HG03378 (cell line): Measurements from ENCODE around the gene NCKAP5.

ENCODE experiments used
- ATAC-seq: cut with Tn5 transposase; IDR thresholded peaks from one replicate; pipeline ENCODE4 v1.9.1; 2021; ENCODE audit warnings: mild to moderate bottlenecking, moderate library complexity; ENCODE audit not compliant: unreplicated experiment

Gene NCKAP5

DNA sequence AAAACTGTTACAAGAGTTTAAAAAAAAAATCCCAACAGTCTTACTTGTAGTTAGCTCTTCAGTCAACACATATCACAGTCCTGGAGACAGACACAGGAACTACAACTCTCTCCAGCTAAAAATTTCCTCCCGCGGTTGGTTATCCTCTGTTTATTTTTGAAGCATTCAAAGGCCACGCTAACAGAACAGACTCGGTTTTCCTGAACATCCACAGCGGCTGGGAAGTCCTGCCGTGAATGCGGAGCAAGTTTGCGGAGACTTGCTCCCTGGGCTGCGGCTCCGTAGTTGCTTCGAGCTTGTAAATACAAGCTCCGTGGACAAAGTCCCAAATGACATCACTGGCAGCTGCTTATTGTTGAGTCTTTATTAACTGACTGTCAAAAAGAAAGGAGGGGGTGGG lies at the start of gene NCKAP5:
Gene NCKAP5, minus strand, starts transcription at position 292 of the 400 bp plus-strand sequence. CDS start 50,937 bp downstream, outside the sequence.
- ATAC-seq, result no peak

DNA sequence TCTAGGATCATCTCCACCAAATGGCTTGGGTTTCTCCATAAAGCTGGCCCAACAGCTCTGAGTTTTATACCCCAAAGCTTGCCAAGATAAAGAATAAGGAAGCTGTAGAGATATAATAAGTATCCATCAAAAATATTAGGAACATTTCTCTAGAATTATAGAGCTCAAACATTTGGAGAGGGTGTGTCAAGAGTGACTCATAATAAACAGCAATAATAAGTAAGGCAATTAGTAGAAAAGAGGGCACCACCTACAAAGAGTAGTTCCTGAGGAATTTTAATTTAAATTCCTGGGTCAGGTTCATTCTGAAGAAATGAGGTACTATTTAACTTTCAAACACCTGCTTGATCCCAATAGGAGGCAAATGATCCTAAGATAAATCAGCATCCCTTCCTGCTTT lies 41.4 kb upstream of the NCKAP5 start:
- no peak for ATAC-seq

DNA sequence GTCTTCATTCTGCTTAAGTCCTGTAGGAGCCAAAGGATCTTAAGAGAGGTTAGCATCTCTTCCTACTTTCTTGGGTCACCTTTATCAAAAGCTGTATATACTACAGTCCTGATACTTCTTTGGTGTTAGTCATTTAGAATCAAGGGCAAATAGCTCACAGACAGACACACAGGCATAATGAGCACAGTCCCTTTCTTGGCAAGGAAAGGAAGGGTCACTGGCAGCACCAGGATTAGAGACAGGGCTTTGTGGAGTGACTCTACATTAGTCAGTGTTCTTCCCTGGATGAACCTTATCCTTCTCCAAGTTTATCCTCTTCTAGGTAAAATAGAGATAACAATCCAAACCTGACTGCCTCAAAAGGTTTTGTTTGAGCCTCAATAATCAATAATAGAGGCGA lies 40.0 kb upstream of the NCKAP5 start:
- no peak for ATAC-seq

- ATAC-seq, result no peak
These were observed 39.4 kb upstream of the NCKAP5 start for GRCh38 chr2:133607679-133608078.

- ATAC-seq, result no peak
These were observed 38.4 kb upstream of the NCKAP5 start for GRCh38 chr2:133606616-133607015.

DNA sequence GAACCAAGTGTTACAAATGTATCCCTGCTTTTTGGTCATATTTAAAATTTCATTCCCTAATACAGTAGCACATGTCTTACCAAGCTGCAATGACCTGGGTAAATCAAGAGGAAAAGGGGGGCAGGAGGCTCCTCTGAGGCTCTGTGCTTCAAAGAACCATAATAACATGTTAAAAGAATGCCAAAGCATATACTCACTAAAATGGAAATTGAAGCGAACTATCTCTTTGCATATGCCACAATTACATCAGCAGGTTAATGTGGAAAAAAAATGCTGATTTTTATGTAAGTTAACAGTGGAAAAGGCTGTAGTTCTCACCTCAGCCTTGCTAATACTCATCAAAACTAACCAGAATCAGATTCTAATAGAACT lies 37.5 kb upstream of the NCKAP5 start:
- ATAC-seq, result no peak

DNA sequence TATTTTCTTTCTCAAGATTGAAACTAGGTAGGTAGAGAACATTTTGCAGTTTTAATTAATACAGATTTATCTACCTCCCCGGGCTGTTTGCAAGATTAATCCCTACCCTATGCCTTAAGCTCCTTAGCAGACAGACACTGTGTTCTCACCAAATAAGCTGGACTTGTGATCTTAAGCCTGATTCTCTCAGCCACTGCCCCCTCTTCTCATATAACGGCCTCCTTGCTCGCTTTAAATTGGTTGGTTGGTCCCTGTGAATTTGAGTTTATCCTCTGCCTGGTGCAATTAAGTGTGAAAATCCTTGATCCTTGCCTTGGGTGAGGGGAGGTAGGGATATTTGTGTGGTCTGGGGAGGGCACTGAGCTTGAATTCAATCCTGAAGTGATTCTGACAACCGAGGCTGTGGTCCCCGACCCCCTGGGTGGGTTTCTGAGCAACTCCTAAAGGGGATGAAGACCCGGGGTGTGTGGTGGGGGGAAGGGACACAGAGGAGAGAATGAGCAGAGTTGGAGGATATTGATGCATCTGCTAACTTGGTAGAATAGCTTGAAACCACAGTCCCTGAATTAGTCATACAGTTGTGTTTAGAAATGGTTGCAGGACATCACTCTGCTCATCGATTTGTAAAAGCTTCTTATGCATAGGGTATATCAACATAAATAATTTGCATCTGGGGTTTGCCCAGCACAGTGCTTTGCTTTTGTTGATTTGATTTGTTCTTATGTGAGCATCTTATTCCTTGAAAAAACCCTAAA lies 36.9 kb upstream of the NCKAP5 start:
- no peak for ATAC-seq

DNA sequence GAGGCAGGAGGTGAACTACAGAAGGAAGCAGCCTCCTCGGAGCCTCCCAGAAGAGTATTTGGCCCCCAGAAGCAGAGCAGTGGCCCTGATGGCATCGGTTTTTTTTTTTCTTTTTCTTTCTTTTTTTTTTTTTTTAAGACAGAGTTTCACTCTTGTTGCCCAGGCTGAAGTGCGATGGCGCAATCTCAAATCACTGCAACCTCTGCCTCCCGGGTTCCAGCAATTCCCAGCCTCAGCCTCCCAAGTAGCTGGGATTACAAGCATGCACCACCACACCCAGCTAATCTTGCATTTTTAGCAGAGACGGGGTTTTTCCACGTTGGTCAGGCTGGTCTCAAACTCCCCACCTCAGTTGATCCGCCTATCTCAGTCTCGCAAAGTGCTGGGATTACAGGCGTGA lies 34.8 kb upstream of the NCKAP5 start:
- no peak for ATAC-seq

- no peak for ATAC-seq
These were observed 34.3 kb upstream of the NCKAP5 start for GRCh38 chr2:133602538-133602937.

- ATAC-seq, result no peak
These were observed 32.1 kb upstream of the NCKAP5 start for GRCh38 chr2:133600266-133600928.

- ATAC-seq, result no peak
These were observed 31.5 kb upstream of the NCKAP5 start for GRCh38 chr2:133599811-133600210.

DNA sequence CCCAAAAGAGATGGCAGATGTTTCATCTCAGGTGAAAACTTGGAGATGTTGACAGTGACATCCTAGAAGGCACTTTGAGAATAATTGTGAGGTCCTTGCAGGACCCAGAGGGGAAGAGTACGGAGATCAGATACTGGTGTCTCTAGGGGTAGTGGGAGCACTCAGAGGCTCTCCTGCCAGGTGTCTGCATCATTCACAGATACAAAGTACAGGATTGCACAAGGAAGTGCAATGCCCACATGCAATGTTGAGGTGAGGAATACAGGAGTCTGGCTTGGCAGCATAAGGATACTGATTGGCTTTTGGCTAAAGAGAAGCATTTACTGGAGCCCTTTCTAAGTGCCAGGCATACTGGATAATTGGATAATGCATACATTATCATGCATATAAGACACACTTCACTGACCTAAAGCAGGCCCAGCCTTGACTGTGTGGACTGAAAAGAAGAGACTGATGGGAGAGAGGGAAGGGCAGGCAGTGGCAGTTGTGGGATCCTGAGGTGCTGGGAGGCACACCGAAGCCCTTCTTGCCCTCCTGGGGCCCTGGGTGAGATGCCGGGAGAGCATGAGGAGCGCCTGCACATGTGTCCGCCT lies 31.0 kb upstream of the NCKAP5 start:
- ATAC-seq, result no peak

GRCh38 chr2:133598769-133599168 lies 30.5 kb upstream of the NCKAP5 start:
- ATAC-seq, result no peak

DNA sequence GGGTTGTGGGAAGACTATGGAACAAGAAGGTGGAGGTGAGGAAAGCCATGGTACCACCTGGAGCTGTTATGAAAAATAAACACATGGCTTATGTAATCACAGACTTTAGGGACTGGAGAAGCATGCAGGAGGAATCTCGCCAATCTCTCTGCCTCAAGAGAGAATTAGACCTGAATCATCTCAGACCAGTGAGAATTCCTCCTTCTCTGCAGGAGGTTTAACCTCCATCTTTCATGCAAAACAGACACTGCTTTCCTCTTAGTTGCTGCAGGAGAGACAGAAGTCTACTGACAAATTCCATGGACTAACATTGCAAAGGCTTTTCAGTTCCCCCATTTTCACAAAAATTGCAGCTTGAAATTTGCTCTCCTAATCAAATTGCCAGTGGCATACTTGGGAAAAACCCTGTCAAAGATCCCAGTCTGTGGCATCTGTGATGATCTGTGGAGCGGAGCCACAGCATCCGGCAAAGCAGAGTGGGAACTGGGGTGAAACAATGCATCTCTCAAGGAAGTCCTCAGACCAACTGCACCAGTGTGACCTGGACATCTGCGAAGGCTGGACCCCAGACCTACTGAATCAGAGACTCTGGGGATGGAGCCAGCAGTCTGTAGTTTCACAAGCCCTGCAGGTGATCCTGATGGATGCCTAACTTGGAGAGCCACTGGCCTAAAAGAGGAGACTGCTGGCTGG lies 28.6 kb upstream of the NCKAP5 start:
- no peak for ATAC-seq

- no peak for ATAC-seq
These were observed 22.9 kb upstream of the NCKAP5 start for GRCh38 chr2:133591164-133591563.

DNA sequence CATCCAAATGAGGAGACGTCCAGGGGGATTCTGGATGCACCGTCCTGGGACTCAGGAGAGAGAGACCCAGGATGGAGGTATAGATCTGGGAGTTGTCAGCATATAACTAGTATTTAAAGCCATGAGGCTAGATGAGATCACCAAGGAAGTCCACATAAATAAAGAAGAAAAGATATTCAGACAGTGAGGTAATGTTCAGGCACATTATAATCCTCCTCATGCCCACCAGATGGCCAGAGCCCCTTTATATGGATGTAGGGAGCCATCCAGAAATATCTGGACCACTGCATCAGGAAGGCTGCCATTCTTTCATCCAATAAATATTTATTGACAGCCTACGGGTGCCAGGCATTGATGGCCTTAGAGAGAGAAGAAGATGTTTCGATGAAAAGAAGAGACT lies 21.2 kb upstream of the NCKAP5 start:
- no peak for ATAC-seq

DNA sequence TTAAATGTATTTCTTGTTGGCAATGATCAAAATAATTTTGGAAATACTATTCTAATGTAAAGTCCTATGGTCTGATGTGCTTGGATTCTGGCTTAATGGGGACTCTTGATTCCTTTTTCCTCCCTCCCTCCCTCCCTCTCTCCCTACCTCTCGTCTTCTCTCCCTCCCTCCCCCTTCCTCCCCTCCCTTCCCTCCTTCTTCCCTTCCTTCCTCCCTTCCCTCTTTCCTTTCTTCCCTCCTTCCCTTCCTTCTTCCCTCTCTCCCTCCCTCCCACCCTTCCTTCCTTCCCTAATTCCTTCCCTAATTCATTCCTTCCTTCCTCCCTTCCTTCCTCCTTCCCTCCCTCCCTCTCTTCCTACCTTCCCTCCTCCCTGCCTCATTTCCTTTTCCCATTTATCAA lies 19.9 kb upstream of the NCKAP5 start:
- ATAC-seq, result no peak

DNA sequence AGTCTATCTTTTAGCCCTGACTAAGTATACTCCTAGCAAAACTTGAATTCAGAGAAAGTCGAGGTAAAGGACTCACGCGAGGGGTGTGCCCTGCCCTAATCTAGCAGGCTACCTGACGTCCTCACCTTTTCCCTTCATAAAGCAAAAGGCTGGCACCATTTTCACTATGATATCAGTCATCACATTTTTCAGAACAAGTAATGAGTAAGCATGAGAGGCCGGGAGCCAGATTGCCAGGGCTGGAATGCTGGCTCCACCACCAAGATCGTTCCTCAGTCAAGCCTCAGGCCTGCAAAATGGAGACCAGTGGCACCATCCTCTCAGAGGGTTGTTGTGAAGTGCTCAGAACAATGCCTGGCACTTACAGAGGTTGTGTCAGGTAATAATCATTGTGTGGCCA lies 18.7 kb upstream of the NCKAP5 start:
- no peak for ATAC-seq

DNA sequence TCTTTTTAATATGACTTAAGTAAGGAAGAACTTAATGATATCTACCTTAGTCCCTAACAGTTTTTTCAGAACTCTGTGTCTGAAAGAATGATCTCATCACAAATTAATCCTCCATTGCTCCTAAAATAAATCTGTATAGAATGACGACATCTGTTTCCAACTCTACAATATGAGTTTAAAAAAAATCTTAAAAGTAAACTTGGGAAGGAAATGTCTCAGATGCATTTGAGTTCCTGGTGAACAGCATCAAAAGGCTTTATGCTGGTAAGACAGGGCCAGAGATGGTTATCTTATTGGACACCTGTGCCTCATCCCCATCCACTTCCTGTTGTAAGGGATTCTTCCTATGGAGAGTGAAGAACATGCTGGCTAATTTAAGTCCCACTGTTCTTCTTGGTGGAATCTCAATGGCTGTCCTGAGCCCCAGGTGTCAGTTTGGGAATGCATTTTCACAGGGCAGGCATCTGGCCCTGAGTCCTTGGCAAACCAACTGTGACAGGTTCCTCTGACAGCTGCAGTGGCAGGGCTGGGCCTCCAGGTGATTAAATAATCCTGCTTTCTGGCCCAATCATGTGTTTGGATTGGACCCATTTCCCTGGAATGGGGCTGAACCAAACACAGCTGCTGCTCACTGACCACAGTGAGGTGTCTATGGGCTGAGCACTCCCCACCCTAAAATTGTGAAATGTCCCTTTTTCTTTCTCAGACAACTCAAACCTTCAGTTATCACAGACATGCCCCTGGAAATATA lies 12.9 kb upstream of the NCKAP5 start:
- no peak for ATAC-seq

DNA sequence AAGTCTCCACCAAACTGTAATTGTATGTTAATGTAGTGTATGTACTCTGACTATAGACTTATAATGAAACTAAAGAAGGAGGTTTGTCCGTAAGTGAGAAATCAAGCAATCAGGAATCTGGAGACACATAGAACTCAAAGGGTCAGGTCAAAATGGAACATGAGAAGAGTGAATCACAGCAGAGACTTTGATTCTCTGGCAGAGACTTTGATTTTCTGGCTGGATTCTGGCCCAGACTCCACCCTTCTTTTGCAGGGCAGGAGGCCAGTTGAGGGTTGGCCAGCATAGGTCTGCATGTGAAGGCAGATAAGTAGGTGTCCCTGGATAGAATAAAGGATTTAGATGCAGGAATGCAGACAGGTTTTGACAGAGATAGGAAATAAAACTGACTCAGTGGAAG lies 11.0 kb upstream of the NCKAP5 start:
- ATAC-seq, result no peak

GRCh38 chr2:133576714-133577113 lies 8.5 kb upstream of the NCKAP5 start:
- ATAC-seq, result no peak
